ENCODE measurements around the gene FANCD2.

DNA sequence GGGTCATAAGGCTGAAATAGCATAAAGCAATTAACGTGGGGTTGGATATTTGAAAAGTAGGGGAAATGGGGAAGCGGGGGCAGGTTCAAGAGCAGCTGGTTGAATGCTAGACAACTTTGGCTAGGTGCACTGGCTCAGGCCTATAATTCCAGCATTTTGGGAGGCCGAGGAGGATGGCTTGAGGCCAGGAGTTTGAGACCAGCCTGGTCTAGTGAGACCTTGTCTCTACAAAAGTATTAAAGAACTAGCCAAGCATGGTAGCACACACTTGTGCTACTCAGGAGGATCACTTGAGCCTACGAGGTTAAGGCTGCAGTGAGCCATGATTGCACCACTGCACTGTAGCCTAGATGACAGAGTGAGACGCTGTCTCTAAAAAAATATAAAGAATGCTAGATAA is 6.9 kb upstream of the FANCD2 start:
- TF ChIP-seq, protein P1, sequence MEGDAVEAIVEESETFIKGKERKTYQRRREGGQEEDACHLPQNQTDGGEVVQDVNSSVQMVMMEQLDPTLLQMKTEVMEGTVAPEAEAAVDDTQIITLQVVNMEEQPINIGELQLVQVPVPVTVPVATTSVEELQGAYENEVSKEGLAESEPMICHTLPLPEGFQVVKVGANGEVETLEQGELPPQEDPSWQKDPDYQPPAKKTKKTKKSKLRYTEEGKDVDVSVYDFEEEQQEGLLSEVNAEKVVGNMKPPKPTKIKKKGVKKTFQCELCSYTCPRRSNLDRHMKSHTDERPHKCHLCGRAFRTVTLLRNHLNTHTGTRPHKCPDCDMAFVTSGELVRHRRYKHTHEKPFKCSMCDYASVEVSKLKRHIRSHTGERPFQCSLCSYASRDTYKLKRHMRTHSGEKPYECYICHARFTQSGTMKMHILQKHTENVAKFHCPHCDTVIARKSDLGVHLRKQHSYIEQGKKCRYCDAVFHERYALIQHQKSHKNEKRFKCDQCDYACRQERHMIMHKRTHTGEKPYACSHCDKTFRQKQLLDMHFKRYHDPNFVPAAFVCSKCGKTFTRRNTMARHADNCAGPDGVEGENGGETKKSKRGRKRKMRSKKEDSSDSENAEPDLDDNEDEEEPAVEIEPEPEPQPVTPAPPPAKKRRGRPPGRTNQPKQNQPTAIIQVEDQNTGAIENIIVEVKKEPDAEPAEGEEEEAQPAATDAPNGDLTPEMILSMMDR (conservative IDR thresholded peaks at IDR 0.05; ENCODE audit: low read depth in 2 of 2) = no peak
- TF ChIP-seq POLR2AphosphoS5 (IDR thresholded peaks at IDR 0.05; ENCODE audit: low read depth) (no peak), JUNB (IDR thresholded peaks at IDR 0.05; ENCODE audit: unreplicated experiment) (no peak), EZH2phosphoT487 (IDR thresholded peaks at IDR 0.05; ENCODE audit: unreplicated experiment) (no peak), STAT1 (IDR thresholded peaks at IDR 0.05; ENCODE audit: unreplicated experiment) (no peak), REST (IDR thresholded peaks at IDR 0.05; ENCODE audit: unreplicated experiment) (no peak)
